SU-DHL-6 (cell line): Measurements from ENCODE around the gene HTR2B.

ENCODE experiments used
- CTCF ChIP-seq: fragments of 200-600 bp; sonication (generic); IDR thresholded peaks from one replicate; pipeline ENCODE4 v1.5.1; 2017; ENCODE audit warnings: antibody characterized with exemption, mild to moderate bottlenecking, low read length, moderate library complexity; ENCODE audit not compliant: insufficient read depth, poor library complexity, severe bottlenecking
- EZH2phosphoT487 ChIP-seq: fragments of 200-600 bp; sonication (generic), shearing (Covaris generic); conservative IDR thresholded peaks from 2 replicates; pipeline ENCODE4 v1.6.1; 2018; ENCODE audit warnings: mild to moderate bottlenecking, antibody characterized with exemption, low read length, moderate library complexity, mixed read lengths

- no peak for TF ChIP-seq CTCF
- TF ChIP-seq EZH2phosphoT487, result no peak
These were observed at the start of gene HTR2B for GRCh38 chr2:231124838-231125568.
